GM18951 (cell line): Measurements from ENCODE around the gene DVL1.

ENCODE experiments used
- POLR2A ChIP-seq: IDR thresholded peaks from 4 replicates; pipeline ENCODE4 v1.6.1; 2011; ENCODE audit warnings: mild to moderate bottlenecking; ENCODE audit not compliant: insufficient read length, insufficient read depth; ENCODE audit errors: extremely low read depth
- in situ Hi-C: fragments of 300-500 bp; cut with MboI; formaldehyde crosslinking; loops from one replicate; pipeline ENCODE4 v1.12.0; 2022; ENCODE audit warnings: low sequenced_read_pairs, mixed read lengths, inconsistent platforms; ENCODE audit not compliant: unreplicated experiment

Gene DVL1

GRCh38 chr1:1297802-1298424, 51.3 kb downstream of the DVL1 start:
- no peak for TF ChIP-seq POLR2A
- in situ Hi-C loops = no loop called here

GRCh38 chr1:1296070-1297061, 52.9 kb downstream of the DVL1 start:
- in situ Hi-C loops = no loop called here
- TF ChIP-seq POLR2A = no peak

DNA sequence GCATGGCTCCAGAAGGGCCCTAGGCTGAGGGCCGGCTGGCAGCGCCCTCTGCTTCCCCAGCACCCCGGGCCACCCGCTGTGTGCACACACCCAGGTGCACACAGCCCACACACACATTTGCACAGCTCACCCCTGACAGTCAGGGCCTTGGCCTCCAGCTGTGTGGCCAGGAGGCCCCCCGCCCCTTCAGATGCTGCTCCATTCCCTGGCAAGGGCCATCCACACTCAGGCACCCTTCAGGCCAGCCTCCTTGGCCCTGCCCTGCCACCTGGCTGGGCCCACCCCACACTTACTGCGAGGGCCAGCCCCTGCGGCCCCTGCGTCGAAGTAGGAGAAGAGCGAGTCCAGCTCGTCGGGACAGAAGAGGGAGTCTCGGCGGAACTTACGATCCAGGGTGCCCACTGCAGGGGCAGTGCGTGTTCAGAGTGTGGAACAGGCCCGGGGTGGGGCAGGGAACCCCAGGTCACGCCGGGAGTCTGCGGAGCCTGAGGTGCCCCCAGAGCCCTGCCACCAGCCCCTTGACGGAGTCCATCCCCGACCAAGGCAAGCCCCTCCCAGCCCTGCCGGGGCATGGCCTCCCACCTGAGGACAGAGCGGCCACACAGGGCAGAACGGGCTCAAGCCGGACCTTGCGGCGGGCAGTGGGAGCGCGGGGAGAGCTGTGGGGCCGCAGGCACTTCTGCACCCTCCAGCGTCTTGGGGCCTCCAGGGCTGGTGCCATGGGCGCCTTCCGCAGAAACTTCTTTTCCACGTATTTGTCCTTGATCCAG, 53.9 kb downstream of the DVL1 start:
- no peak for TF ChIP-seq POLR2A
- in situ Hi-C loops = no loop called here

- in situ Hi-C loops = no loop called here
- TF ChIP-seq POLR2A = no peak
Observed at GRCh38 chr1:1294250-1294890, 54.8 kb downstream of the DVL1 start.

DNA sequence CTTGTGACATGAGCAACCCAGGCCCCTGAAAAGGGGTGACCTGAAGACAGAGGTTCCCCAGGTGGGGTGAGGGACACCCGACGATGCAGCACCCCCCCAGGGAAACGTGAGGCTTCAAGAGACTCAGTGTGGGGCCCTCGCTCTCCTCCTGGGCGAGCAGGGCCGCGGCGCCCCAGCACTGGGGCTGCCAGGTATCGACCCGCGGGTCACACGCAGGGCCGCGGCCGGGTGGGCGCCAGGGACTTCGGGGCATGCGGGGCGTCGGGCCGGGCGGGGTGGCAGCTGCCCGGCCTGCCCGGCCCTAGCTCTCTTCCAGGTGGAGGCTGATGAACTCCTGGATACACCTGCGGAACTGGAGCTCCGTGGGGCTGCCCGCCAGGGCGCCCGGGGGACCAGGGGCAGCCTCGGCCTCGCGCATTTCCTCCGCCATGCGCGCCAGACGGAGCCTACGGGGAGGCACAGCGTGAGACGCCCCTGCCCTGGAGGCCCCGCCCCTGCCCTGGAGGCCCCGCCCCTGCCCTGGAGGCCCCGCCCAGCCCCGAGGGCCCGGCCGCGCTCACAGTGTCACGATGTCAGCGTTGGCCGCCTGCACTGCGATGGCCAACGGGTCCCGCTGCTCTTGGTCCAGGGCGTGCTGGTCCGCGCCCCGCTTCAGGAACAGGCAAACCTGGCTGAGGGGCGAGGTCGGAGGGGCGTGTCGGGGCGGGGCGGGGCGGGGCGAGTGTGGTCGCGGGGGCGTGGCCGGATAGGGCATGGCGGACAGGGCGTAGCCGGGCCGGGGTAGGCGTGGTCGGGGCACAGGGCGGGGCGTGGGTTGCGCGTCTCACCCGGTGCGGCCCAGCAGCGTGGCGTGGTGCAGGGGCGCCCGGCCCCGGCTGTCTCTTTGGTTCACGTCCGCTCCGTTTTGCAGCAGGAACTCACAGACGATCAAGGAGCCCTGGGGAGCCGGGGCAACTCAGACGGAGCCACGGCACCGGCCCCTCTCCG, 55.7 kb downstream of the DVL1 start:
- no peak for TF ChIP-seq POLR2A
- in situ Hi-C loops = no loop called here

DNA sequence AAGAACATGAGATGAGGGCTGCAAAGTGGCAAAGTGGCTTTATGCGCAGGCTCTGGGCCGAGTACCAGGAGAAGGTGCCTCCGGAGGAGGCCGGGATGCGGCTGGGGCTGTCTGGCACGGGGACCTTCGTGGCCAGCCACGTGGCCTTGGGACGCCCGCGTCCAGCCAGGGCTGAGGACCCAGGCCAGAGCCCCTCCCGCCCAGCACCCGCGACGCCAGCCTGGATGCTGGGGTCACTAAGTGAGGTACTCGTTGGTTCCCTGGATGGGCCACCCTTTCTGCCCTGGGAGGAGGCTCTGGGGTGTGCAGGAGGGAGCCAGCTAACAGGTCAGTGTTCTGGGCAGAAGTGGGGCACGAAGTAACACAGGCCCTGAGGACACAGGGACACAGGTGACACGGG, 56.4 kb downstream of the DVL1 start:
- no peak for TF ChIP-seq POLR2A
- in situ Hi-C loops = no loop called here

GRCh38 chr1:1292442-1292779, 56.8 kb downstream of the DVL1 start:
- no peak for TF ChIP-seq POLR2A
- in situ Hi-C loops = no loop called here

DNA sequence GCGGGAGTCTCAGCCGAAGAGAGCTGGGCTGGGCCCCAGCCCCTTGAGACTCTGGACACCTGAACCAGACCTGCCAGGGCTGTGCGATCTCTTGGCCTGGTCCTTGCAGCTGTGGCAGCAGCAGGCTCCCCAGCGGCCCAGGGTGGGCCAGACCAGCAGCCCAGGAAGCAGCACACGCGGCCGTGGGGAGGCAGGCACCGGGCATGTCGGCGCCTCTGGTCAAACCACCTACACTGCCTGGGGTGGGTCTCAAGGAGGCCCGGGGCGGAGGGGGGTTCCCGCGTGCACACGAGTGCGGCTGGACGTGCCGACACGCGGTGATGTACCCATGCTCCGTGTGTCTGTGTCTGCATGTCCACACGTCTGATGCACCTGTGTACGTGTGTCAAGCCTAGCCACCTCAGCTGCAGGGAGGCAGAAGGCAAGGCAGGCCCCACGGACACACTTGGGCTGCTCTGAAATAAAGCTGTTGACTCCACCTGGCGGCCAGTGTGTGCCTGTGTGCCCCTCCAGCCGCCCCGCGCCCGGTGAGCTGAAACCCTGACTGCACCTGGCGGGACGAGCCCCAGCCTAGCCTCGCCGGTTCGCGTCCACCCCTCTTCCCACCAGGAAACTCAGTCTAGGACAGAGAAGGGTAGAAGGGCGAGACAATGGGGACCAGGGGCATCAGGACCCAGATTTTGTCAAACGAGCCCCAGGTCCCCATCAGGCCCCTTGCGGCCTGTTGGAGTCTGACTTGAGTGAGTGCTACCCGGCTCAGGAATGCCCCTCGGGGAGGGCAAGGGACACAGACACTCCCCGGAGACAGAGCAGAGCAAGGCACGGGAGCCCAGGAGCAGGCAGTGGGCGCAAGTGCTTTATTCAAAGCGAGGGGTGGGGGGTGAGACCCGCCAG, 57.4 kb downstream of the DVL1 start:
- TF ChIP-seq POLR2A = no peak

GRCh38 chr1:1291023-1291528, 58.1 kb downstream of the DVL1 start:
- TF ChIP-seq POLR2A = no peak
- in situ Hi-C loops = no loop called here

More for the DNA sequence above, 57.4 kb downstream of the DVL1 start:
- in situ Hi-C loops = no loop called here

DNA sequence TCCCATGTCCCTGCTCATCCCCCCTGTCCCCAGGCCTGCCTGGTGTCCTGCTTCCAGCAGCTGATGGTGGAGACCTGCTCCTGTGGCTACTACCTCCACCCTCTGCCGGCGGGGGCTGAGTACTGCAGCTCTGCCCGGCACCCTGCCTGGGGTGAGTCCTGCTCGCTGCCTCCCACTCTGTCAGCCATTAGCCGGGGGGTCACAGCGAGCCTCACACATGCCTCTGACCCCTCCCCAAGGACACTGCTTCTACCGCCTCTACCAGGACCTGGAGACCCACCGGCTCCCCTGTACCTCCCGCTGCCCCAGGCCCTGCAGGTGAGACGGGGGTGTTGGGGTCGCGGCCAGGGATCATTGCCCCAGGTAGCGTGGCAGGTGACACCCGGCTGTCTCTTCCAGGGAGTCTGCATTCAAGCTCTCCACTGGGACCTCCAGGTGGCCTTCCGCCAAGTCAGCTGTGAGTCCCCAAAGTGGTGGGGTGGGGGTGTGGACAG, 58.9 kb downstream of the DVL1 start:
- in situ Hi-C loops = no loop called here
- TF ChIP-seq POLR2A = no peak
